Stimulated activated CD4-positive, alpha-beta T cell treated with anti-CD3 and anti-CD28 coated beads, Interleukin-15, amount 100 ng/mL, for 1 hour (primary cell): Measurements from ENCODE around the gene FOXR1.
A peak's percentile ranks its signal among the peaks of the same experiment; 100 is the strongest.
"Not testable (repeated sequence)": the region's sequence is repeated elsewhere in the genome, so short reads cannot be mapped to it uniquely, and the experiment has no call there.

Source experiments
- DNase-seq, 2 donors: peaks; one replicate each; pipeline ENCODE4 v3.0.0-alpha.2; 2020; ENCODE audit warnings: low read depth in 1 of 2, low spot score in 1 of 2

Gene FOXR1

GRCh38 chr11:118991486-118992038 lies 20.0 kb downstream of the FOXR1 start:
- not testable (repeated sequence) for DNase-seq

- no peak for DNase-seq
Measured at GRCh38 chr11:118996926-118997626, 25.5 kb downstream of the FOXR1 start.

DNA sequence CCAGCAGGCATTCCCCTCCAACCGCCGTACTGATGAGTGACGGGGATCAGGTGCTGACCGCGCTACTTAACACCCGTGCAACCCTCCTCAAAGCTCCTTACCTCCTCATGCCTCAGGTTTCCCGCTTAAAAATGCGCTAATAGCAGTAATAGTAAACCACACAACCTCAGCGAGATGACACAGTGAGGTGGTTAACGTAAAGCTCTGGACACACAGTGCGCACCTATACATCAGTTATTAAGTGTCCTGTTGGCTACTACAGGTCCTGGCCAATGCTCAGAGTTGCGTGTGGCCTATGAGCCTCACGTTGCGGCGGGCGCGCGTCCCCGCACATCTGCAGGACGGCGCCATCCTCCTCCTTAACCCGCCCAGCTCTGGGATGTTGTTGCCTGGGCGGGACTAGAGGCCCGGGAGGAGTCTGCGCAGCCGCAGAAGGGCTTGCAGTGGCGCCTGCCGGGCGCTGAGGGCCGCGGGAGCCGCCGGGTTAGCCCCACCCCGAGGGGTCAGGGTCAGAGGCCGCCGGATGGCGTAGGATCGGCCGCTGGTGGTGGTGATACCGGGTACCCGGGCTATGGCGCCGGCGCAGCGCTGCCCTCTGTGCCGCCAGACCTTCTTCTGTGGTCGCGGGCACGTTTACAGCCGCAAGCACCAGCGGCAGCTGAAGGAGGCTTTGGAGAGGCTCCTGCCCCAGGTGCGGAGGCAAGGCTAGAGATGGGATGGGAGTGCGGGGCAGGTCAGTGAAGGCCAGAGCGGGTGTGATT lies 26.2 kb downstream of the FOXR1 start, which contains the start of gene CENATAC:
CENATAC (plus strand) TSS at position 512 of the 761 bp plus-strand sequence; CDS start at position 572, 60 bp downstream.
- peak; percentile 92 to 93 for DNase-seq

- DNase-seq = no peak
Measured at GRCh38 chr11:118998388-118998717, 26.8 kb downstream of the FOXR1 start.

DNA sequence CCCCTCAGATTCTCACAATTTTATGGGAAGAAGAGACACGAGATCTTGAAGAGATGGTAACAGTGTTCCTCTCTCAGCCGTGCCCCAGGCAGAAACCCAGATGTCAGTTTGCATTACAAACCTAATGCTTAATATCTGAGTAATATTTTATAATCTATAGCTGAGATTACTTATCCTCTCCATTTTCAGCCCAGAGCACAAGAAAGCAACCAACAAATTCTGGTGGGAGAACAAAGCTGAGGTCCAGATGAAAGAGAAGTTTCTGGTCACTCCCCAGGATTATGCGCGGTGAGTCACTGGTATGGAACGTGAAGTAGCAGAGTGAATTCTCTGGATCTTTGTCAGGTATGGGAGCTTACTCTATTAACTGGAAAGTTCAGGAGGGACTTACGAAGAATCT lies 27.3 kb downstream of the FOXR1 start:
- DNase-seq = no peak

DNA sequence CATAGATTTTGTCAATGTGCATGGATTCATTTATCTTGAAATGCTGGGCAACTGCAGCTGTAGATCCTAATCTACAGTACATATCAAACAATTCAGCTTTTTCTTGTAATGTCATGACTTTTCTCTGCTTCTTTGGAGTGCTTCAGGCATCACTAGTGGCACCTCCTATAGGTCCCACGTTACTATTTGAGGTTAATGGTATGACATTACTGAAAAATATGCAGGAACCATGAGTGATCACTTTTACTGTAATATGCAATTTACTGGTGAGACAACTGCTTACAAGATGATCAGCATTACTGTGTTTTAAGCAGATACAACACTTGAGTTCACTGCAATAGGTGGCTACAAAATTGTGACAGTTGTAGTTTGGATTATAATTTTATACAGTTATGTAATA lies 29.3 kb downstream of the FOXR1 start:
- DNase-seq = no peak

GRCh38 chr11:119006656-119007055 lies 35.1 kb downstream of the FOXR1 start:
- no peak for DNase-seq

DNA sequence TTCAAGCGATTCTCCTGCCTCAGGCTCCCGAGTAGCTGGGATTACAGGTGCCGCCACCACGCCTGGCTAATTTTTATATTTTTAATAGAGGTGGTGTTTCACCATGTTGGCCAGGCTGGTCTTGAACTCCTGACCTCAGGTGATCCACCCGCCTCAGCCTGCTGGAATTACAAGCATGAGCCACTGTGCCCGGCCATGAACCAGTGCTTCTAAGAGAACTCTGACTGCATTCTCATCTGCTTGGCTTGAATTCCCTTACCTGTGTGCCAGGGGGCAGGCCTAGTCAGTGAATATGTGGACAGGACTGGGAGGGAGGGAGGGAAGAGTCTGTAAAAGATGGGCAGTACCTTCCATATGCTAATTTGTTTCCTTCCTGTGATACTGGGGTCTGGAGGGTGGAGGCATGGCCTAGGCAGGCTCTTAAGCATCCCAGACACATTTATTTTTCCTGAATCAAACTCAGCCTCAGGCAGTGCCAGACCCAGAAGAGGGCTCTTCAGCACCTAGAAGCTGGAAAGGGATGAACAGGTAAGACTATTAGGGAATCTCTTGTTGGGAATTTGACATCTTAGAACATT lies 40.0 kb downstream of the FOXR1 start:
- no peak for DNase-seq

DNA sequence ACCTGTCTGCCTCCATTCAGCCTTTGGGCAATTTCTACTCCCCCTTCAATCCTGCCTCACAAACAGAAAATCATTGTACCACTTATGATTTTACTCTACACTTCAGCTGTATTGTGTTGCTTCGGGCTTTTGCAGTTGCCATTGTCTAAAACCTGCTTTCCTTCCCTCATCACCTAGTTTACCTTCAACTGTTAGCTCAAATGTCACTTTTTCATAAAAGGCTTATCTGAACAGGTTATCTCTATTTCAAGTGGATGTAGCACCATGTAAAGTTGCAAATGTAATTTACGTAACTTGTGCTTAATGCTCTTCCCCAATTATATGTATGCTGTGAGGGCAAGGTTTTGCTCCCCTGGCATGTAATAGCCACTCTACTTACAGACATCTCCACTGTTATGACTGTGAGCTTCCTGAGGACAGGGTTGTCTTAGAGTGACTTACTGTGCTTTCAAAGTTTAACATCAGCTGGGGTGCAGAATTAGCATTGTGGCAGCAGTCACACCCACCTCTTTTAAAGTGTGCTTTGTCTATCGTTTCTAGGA lies 41.1 kb downstream of the FOXR1 start:
- DNase-seq = no peak

DNA sequence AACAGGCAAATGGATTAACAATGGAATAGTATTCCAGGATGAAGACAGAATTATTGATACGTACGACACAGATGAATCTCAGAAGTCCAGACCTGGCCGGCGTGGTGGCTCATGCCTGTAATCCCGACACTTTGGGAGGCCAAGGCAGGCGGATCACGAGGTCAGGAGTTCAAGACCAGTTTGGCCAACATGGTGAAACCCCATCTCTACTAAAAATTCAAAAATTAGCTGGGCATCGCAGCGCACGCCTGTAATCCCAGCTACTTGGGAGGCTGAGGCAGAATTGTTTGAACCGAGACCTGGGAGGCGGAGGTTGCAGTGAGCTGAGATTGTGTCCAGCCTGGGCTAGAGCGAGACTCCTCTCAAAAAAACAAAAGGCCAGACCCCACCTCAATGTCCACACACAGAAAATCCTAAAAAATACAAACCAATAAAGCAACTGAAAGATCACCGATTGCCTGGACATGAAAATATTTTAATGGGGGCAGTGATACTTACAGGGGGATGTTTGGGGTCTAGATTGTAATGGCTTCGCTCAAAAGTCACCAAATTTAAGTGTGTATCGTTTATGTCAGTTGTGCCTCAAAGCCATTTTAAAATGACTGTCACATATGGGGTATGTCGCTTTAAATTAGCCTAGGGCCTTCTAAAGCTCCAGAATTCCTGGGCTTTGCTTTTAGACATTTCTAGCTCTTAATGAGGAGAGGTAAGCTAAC lies 42.8 kb downstream of the FOXR1 start:
- no peak for DNase-seq

GRCh38 chr11:119015054-119015611 lies 43.6 kb downstream of the FOXR1 start:
- no peak for DNase-seq

- DNase-seq = no peak
Measured at GRCh38 chr11:119016216-119017009, 44.9 kb downstream of the FOXR1 start.

DNA sequence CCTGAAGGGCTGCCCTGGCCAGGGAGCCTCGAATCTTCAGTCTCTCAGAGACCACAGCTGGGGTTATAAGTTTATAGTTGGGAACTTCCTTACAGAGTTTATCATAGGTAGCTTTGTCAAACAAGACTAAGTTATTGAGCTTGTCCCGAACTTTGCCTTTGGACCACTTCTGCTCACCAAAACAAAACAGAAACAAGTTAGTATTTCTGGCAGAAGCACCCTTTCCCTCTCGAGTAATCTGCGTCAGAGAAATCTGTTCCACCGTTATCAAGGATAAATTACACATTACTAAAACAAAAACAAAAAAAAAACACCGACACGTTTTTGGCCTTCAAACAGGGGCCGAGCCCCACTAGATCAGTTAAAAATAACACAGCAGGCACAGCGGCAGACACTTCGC lies 45.8 kb downstream of the FOXR1 start:
- DNase-seq = not testable (repeated sequence)

DNA sequence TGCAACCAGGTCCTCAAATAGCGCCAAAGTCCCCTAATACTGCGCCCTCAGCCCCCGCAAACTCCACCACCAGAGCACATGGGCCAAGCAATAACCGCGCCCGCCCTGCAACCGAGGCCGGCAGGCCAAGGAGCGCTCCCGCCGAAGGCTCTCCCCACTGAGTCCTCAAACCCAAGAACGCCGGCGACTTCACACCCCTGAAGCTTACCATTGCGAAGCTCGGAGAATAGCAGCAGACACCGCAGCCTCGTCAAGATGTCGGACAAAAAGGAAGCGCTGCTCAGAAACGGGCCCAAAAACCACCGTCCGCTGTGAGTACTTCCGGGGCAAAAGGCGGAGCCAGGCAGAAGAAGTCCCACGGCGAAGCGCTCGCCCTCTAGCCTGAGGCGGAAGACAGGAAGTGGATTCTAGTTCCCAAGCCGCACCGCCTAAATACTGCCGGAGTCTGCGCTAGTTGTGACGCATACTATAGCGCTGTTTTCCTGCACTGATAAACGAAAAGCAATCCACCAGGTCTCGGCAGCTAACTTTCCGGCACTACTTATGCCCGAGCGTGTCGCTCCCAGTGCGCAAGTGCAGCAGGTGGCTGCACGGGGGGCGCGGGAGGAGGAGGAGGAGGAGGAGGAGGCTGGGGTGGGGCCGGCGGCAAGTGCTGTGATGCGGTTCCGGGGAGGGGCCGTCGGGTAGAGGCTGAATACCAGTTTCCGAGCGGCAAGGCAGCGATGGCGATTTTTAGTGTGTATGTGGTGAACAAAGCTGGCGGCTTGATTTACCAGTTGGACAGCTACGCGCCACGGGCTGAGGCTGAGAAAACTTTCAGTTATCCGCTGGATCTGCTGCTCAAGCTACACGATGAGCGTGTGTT lies 46.7 kb downstream of the FOXR1 start, which contains the start of the genes RPS25 and TRAPPC4:
RPS25 (minus strand) TSS at position 270 of the 865 bp plus-strand sequence; CDS start at position 211, 59 bp downstream.
TRAPPC4 (plus strand) TSS at position 693 of the 865 bp plus-strand sequence; CDS start at position 723, 30 bp downstream.
- DNase-seq = peak; percentile 85 to 86

GRCh38 chr11:119019996-119020395 lies 48.4 kb downstream of the FOXR1 start:
- DNase-seq = no peak

GRCh38 chr11:119021631-119022030 lies 50.1 kb downstream of the FOXR1 start:
- no peak for DNase-seq

DNA sequence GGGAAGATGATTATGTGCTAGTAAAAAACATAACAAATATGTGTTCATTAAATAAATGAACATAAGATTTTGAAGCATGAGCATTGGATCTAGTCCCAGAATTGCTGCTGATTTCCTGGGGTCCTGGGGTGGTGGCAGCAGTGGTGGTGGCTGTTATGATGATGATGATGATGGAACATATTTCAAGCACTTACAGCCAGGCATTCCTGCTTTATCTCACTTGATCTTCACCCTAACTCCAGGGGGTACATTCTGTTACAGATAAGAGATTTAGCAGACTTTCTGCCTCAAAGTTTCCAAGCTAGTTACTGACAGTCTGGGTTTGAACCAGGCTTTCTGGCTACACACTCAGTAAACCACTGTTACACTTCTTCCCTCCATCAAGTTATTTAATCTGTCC lies 52.2 kb downstream of the FOXR1 start:
- no peak for DNase-seq

DNA sequence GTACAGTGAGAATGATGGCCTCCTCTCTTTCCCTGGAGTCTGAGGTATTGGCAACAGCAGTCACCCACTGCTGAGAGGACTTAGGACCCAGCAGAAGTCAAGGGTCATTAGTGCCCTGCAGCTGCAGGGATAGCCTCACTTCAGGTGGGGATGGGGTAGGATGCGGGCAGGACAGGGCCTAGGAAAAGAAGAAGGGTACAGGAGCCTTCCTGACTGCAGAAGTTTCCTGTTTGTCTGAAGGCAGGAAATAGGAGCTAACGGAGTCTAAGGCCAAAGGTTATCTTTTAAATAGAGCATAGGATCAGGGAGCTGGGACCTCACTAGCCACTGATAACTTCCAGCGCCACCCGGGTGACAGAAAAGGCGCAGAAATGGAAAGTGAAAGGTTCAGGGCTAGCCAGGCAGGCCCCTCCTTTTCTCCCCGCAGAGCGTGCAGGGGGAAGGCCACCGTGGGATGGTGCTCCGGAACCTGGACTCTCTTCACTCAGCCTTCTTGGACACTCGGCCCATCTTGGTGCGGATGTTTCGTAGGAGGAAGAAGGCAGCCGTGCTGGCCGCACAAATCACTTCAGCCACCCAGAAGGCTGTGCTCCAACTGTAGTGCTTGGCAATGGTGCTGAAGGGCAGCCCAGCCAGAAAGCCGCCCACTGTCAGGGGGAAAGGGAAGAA lies 53.0 kb downstream of the FOXR1 start:
- DNase-seq = no peak
